ENCODE results near the gene ELL3. TPM values are rescaled to one million over a fixed set of nuclear protein-coding genes. Genes with fewer than 3 reads are reported as not detected.

ELL3 gene
- polyA plus RNA-seq, 1 donor (not counting 4 experiments of a cell fraction or from before 2014, with no cell fraction given) = 17.9 TPM

DNA sequence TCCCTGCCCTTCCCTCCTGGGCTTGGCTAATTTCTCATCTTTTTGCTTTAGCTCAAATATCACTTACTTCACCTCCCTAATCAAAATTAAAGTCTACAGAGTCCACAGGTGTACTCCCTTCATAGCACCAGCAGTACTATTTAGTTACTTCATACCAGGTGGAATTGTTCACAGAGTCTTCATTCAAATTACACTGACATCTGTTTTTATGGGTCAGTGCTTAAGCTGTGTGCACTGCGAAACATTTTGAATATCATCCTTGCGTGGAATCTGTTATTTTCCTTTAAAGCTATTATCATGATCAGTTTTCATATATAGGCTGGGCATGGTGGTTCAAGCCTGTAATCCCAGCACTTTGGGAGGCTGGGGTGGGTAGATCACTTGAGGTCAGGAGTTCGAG, 12.6 kb upstream of the ELL3 start:
- FAIRE-seq (no peak), DNase-seq (ENCODE audit: low read depth, low spot score) (no peak)
- Histone ChIP-seq H3K9me3 (ENCODE audit: control insufficient read depth, low read depth, low read length) (no peaks in the 10 kb centered on the region), H3K27ac (ENCODE audit: control insufficient read depth, insufficient read depth, low read length) (no peak overlapping the region), H3K4me3 (ENCODE audit: control insufficient read depth in 2 of 3, extremely low read depth in 1 of 3, insufficient read depth in 2 of 3, low read depth in 1 of 3, low read length in 3 of 3) (no peak overlapping the region), H4K20me1 (ENCODE audit: control insufficient read depth, extremely low read depth, insufficient read depth, low read length) (no peaks in the 10 kb centered on the region), H3K79me2 (ENCODE audit: control insufficient read depth, insufficient read depth, low read length) (peaks cover 23% of the 10 kb centered on the region), H3K9ac (ENCODE audit: control insufficient read depth, extremely low read depth, insufficient read depth, low read length) (no peak overlapping the region), H2AFZ (ENCODE audit: control insufficient read depth, low read length) (no peak overlapping the region), H3K36me3 (ENCODE audit: control insufficient read depth in 2 of 2, extremely low read depth in 1 of 2, insufficient read depth in 2 of 2, low read length in 2 of 2) (peaks cover 8 to 10% of the 10 kb centered on the region in 2 experiments), H3K27me3 (ENCODE audit: control insufficient read depth, extremely low read depth, insufficient read depth, low read length) (no peaks in the 10 kb centered on the region), H3K4me1 (ENCODE audit: control insufficient read depth, extremely low read depth, insufficient read depth, low read length) (peaks cover 17% of the 10 kb centered on the region), H3K9me1 (ENCODE audit: control insufficient read depth, extremely low read depth, insufficient read depth, low read length) (no peaks in the 10 kb centered on the region), H3K4me2 (ENCODE audit: control insufficient read depth, extremely low read depth, insufficient read depth, low read depth, low read length) (no peak overlapping the region)
- no peak for TF ChIP-seq EZH2 (IDR thresholded peaks at IDR 0.05; ENCODE audit: low read length)
- TF ChIP-seq, protein P1, sequence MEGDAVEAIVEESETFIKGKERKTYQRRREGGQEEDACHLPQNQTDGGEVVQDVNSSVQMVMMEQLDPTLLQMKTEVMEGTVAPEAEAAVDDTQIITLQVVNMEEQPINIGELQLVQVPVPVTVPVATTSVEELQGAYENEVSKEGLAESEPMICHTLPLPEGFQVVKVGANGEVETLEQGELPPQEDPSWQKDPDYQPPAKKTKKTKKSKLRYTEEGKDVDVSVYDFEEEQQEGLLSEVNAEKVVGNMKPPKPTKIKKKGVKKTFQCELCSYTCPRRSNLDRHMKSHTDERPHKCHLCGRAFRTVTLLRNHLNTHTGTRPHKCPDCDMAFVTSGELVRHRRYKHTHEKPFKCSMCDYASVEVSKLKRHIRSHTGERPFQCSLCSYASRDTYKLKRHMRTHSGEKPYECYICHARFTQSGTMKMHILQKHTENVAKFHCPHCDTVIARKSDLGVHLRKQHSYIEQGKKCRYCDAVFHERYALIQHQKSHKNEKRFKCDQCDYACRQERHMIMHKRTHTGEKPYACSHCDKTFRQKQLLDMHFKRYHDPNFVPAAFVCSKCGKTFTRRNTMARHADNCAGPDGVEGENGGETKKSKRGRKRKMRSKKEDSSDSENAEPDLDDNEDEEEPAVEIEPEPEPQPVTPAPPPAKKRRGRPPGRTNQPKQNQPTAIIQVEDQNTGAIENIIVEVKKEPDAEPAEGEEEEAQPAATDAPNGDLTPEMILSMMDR (optimal IDR thresholded peaks at IDR 0.05 in 1 of 3, IDR thresholded peaks at IDR 0.05 in 1 of 3, conservative IDR thresholded peaks at IDR 0.05 in 1 of 3; ENCODE audit: extremely low read depth in 1 of 3, insufficient read depth in 2 of 3, low read length in 3 of 3) = no peak
- dilution Hi-C loops (cut with MboI; ENCODE audit: extremely low pct_ligation_motif_present, low sequenced_read_pairs) = no loop called here

DNA sequence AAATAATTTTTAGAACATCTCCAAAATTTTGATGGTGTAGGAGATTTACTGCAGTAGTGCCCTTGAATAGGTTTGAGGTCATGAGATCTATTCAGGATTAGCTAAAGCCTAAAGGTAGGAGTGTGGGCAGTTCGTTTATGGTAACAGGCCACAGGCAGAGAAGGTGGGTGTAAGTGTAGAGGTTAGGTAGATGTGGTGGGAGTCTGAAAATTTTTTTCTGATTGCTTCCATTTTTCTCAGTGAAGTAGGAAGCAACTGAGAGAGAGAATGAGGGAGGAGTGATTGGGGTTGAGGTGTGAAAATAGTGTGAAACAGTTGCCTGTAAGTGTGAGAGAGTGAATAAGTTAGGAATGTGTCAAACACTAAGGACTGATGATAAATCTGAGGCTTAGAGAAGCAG, 2.2 kb upstream of the ELL3 start:
- dilution Hi-C loops (cut with MboI; ENCODE audit: extremely low pct_ligation_motif_present, low sequenced_read_pairs) = no loop called here
- H3K9ac ChIP-seq (ENCODE audit: control insufficient read depth, extremely low read depth, insufficient read depth, low read length) = no peak overlapping the region
- H3K79me2 ChIP-seq (ENCODE audit: control insufficient read depth, insufficient read depth, low read length) = no peaks in the 10 kb centered on the region
- peaks cover 0 to 1% of the 10 kb centered on the region in 2 experiments for H3K36me3 ChIP-seq (ENCODE audit: control insufficient read depth in 2 of 2, extremely low read depth in 1 of 2, insufficient read depth in 2 of 2, low read length in 2 of 2)
- no peak for DNase-seq (ENCODE audit: low read depth, low spot score)
- no peak for FAIRE-seq
- no peak overlapping the region for H3K4me2 ChIP-seq (ENCODE audit: control insufficient read depth, extremely low read depth, insufficient read depth, low read depth, low read length)
- no peak overlapping the region for H2AFZ ChIP-seq (ENCODE audit: control insufficient read depth, low read length)
- no peaks in the 10 kb centered on the region for H4K20me1 ChIP-seq (ENCODE audit: control insufficient read depth, extremely low read depth, insufficient read depth, low read length)
- TF ChIP-seq, protein P1 (optimal IDR thresholded peaks at IDR 0.05 in 1 of 3, IDR thresholded peaks at IDR 0.05 in 1 of 3, conservative IDR thresholded peaks at IDR 0.05 in 1 of 3; ENCODE audit: extremely low read depth in 1 of 3, insufficient read depth in 2 of 3, low read length in 3 of 3) = no peak
- no peak for TF ChIP-seq EZH2 (IDR thresholded peaks at IDR 0.05; ENCODE audit: low read length)
- no peaks in the 10 kb centered on the region for H3K9me3 ChIP-seq (ENCODE audit: control insufficient read depth, low read depth, low read length)
- peaks cover 14% of the 10 kb centered on the region for H3K4me1 ChIP-seq (ENCODE audit: control insufficient read depth, extremely low read depth, insufficient read depth, low read length)
- H3K27ac ChIP-seq (ENCODE audit: control insufficient read depth, insufficient read depth, low read length) = no peak overlapping the region
- H3K27me3 ChIP-seq (ENCODE audit: control insufficient read depth, extremely low read depth, insufficient read depth, low read length) = no peaks in the 10 kb centered on the region
- no peak overlapping the region for H3K4me3 ChIP-seq (ENCODE audit: control insufficient read depth in 2 of 3, extremely low read depth in 1 of 3, insufficient read depth in 2 of 3, low read depth in 1 of 3, low read length in 3 of 3)
- no peaks in the 10 kb centered on the region for H3K9me1 ChIP-seq (ENCODE audit: control insufficient read depth, extremely low read depth, insufficient read depth, low read length)
